K562 treated with DMSO at 1 percent for 24 hours (cell line): ENCODE results near the gene SLC33A1. TPM values are rescaled to one million over a fixed set of nuclear protein-coding genes. Genes with fewer than 3 reads are reported as not detected.

Experiments used
- total RNA-seq: library from RNA; unstranded; fragments of 300-600 nt; gene quantifications from 2 replicates; pipeline ENCODE4 v1.2.3, GENCODE V29; 2022; ENCODE audit warnings: low read depth; ENCODE audit not compliant: insufficient read depth

The SLC33A1 gene
- total RNA-seq: 24.4 and 25.2 TPM in 2 replicates

GRCh38 chr3:155854141-155854940, at the start of gene SLC33A1:
SLC33A1 (minus strand) TSS chr3:155854427; CDS start chr3:155853997, 430 bp downstream.

GRCh38 chr3:155870133-155870944, 16.1 kb upstream of the SLC33A1 start, which contains the start of gene GMPS:
GMPS (plus strand) TSS chr3:155870650; CDS start chr3:155870871, 221 bp downstream.

GRCh38 chr3:155805802-155806618, 48.2 kb downstream of the SLC33A1 start, which contains the start of gene C3orf33:
C3orf33 (minus strand) TSS chr3:155806278; CDS start chr3:155806252, 26 bp downstream.

Other genes with a start within 250 kb of the SLC33A1 start
- 0.58 and 0.66 TPM in 2 replicates for gene PLCH1, start 109.4 kb downstream of the SLC33A1 start, total RNA-seq
- gene C3orf33, start 48.1 kb downstream of the SLC33A1 start, total RNA-seq: 2.1 and 2.9 TPM in 2 replicates
- 60.3 and 64.3 TPM in 2 replicates for gene GMPS, start 16.2 kb upstream of the SLC33A1 start, total RNA-seq